NCI-H2171 treated with DMSO at 0.1 percent for 48 hours (cell line): Measurements from ENCODE around the gene HEPN1.
A peak's percentile ranks its signal among the peaks of the same experiment; 100 is the strongest.

Experiments used
- DNase-seq: peaks from one replicate; lab custom pipeline; 2025; lab: John Stamatoyannopoulos, UW

HEPN1 gene

GRCh38 chr11:124918950-124919349 lies at the start of gene HEPN1:
HEPN1 (plus strand) TSS chr11:124919250.
- no peak for DNase-seq

GRCh38 chr11:124869331-124869730 lies 49.7 kb upstream of the HEPN1 start:
- DNase-seq = no peak

DNA sequence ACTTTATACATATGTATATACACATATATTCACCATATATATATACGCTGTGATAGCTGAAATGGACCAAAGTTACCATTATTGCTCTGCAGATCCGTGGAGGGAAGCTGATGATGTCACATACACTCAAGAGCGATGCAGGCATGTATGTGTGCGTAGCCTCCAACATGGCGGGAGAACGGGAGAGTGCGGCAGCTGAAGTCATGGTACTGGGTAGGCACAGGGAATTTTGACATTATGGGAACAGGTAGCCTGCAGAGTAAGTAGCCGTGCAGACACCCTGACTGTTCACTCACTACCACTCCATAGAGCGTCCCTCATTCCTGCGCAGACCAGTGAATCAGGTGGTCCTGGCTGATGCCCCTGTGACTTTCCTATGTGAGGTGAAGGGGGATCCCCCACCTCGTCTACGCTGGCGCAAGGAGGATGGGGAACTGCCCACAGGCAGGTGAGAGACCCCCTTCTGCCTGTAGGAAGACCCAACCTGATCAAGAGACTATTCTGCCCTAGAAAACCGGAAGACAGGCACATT lies 49.1 kb upstream of the HEPN1 start:
- DNase-seq = no peak

DNA sequence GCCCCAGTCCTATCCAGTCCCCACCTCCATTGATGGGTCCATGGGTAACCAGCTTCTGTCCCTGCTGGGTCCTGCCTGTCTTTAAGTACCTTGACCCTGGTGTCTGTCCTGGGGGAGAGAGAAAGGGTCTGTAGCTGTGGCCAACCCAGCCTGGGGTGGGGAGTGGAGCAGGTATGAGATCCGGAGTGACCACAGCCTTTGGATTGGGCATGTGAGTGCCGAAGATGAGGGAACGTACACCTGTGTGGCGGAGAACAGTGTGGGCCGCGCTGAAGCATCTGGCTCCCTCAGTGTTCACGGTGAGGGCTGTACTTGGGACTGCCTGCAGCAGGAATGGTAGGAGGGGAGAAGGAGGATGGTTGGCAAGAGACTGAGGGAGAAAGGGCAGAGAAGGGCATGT lies 48.6 kb upstream of the HEPN1 start:
- DNase-seq = no peak

- no peak for DNase-seq
These were observed 46.8 kb upstream of the HEPN1 start for GRCh38 chr11:124872280-124872679.

- no peak for DNase-seq
These were observed 46.3 kb upstream of the HEPN1 start for GRCh38 chr11:124872741-124873140.

DNA sequence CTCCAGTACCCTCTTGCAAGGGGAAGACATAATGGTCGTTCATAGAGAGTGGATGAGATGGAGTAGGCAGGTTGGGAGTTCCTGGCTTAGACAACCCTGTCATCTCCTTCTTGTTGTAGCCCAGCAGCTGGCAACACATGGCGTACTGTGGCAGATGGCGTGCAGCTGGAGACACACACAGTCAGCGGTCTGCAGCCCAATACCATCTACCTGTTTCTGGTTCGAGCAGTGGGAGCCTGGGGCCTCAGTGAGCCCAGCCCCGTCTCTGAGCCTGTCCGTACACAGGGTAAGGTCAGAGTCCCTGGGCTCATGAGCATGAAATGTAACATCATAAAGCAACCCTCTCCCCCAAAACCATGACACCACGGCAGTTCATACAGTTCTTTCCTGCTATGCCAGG lies 45.1 kb upstream of the HEPN1 start:
- DNase-seq = peak; percentile 11

DNA sequence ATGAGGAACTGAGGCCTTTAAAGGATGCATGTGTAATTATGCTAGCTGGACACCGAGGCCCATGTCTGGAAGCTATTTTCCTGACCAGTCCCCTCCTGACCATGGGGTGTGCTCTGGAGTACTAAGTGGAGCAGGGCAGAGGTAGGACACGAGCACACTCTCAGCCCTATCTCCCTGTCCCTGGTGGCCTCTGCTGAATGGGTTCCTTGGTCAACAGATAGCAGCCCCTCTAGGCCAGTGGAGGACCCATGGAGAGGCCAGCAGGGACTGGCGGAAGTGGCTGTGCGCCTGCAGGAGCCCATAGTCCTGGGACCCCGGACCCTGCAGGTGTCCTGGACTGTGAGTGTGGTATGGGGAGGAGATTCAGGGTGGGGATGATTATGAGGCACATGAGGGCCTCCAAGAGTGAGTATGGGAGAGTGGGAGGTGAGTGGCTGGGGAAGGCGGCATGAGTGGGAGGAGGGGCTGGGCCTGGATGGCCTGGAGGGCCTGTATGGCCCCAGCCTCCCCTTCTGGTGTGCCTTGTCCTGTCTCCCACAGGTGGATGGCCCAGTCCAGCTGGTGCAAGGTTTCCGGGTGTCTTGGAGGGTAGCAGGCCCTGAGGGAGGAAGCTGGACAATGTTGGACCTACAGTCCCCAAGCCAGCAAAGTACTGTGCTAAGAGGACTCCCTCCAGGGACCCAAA lies 44.3 kb upstream of the HEPN1 start:
- DNase-seq = no peak

GRCh38 chr11:124875401-124875800 lies 43.6 kb upstream of the HEPN1 start:
- DNase-seq = no peak

DNA sequence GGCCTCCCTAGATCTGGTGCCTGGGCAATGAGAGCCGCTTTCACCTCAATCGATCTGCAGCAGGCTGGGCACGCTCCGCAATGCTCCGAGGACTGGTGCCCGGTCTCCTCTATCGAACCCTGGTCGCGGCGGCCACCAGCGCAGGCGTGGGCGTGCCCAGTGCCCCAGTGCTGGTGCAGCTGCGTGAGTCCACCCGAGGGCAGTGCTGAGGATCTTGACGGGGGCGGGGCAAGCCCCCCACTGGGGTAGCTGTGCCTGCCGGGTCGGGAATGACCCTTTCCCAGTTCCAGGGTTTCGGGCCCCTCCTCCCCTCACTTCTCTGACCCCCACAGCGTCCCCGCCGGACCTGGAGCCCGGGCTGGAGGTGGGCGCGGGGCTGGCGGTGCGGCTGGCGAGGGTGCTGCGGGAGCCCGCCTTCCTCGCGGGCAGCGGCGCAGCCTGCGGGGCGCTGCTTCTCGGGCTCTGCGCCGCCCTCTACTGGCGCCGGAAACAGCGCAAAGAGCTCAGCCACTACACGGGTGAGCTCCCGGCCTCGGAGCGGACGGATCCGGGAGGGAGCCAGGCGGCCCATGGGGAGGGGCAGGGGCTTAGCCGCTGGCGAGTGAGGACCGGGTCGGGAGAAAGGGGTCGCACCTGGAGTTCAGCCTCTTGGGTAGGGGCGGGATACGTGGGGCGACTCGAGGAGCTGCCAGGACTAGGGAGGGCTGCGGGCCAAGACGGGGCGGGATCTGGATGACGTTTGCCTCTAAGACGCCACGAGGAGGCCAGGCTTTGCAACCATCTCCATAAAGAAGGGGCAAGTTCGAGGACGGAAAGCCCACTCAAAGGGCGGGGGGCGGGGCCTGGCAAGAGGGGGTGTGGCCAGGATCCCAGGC lies 42.9 kb upstream of the HEPN1 start:
- DNase-seq = peak; percentile 88

DNA sequence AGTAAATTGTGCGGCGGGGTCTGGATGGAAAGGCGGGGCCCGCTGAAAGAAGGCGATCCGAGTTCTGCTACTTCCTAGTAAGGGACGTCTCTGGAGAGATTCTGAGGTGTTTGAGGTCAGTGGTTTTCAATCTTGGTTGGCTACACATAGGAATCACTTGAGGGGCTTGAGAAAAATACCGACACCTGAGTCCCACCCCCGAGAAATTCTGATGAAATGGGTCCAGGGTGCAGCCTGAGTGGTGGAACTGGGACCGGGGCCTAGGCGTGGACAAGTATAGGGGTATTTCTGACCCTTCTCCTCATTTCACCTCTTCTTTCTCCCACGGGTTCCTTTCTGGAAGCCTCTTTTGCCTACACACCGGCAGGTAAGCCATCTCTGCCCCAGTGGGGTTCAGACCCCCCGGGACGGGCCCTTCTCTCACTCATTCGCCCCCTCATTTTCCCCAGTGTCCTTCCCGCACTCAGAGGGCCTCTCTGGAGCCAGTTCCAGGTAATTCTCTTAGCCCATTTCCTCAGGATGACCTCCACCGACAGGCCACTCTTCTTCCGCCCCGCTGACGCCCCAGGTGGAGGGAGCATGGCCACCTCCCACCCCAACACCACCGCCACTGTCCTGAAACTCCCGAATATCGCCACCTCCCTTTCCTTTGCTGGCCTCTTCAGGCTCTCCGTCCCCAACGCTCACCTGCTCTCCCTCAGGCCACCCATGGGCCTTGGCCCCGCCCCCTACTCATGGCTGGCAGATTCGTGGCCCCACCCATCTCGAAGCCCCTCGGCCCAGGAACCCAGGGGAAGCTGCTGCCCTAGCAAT lies 42.0 kb upstream of the HEPN1 start:
- no peak for DNase-seq

DNA sequence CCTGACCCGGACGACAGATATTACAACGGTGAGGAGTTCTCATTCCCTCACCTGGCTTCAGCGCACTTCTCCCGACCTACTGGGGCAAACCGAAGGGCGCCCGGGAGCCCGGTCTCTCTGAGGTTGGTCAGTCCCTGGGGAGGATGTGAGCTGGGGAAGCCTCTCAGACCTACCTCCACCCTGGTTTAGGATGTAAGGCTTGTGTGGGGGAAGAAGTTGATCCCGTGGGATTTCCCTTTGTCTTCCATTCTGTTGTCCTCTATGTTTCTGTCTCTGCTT lies 41.5 kb upstream of the HEPN1 start:
- no peak for DNase-seq

DNA sequence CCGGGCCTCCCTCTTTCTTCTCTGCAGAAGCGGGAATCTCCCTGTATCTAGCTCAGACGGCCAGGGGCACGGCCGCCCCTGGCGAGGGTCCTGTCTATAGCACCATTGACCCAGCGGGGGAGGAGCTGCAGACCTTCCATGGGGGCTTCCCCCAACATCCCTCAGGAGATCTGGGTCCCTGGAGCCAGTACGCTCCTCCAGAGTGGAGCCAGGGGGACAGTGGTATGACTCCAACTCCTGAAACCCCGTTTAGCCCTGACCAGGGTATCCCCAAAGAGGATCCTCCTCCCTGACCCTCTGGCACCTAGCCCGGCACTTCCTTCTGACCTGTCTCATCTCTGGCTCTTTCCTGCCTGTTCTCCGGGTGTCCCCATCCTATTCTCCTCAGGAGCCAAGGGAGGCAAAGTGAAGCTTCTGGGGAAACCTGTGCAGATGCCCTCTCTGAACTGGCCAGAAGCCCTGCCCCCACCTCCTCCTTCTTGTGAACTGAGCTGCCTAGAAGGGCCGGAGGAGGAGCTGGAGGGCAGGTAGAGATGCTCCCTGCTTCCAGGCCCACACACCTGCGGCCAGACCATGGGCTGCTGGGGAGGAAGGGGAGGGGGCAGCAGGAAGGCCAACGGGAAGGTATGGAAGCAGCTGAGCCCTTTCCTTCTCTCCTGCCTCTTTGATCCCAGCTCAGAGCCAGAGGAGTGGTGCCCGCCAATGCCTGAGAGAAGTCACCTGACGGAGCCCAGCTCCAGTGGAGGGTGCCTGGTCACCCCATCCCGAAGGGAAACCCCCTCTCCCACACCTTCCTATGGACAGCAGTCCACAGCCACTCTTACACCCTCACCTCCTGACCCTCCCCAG lies 40.9 kb upstream of the HEPN1 start:
- DNase-seq = no peak

DNA sequence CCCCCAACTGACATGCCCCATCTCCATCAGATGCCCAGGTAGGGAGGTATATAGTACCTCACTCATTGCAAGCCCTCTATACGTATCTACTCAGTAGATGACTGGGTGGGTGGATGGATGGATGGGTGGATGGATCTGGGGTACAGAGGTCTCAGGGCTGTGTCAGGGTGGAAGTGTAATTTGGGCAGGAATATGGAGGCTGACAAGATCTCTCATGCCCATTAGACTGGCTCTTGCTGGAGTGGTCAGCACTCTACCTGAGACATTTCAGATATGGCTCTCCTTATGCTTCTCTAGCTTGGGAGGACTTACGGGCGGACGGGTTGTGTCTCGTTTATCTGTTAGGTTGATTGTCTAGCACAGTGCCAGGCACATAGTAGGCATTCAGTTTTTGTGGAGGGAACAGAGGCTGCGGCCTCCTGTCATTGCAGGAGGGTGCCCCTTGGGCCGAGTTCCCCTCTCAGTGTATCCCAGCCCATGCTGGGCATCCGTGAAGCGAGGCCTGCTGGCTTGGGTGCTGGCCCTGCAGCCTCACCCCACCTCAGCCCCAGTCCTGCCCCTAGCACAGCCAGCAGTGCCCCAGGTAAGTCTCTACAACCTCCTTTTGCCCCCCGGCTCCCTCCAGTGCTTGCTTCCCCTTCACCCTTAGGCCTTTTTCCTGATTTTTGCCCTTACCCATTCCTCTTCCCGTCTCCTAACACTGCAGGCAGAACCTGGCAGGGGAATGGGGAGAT lies 40.1 kb upstream of the HEPN1 start:
- no peak for DNase-seq

- no peak for DNase-seq
These were observed 39.4 kb upstream of the HEPN1 start for GRCh38 chr11:124879493-124880289.

DNA sequence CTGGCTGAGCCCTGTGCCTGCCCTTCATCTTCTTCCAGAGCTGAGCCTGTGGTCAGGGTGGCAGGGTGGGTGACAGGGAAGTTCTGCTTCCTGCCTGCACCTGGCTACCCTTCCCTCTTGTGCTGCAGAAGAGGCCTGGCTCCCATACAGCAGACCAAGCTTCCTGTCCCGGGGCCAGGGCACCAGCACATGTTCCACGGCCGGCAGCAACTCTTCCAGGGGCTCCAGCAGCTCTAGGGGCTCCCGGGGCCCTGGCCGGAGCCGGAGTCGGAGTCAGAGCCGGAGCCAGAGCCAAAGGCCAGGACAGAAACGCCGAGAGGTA lies 38.8 kb upstream of the HEPN1 start:
- no peak for DNase-seq

- DNase-seq = no peak
These were observed 38.1 kb upstream of the HEPN1 start for GRCh38 chr11:124880958-124881357.

DNA sequence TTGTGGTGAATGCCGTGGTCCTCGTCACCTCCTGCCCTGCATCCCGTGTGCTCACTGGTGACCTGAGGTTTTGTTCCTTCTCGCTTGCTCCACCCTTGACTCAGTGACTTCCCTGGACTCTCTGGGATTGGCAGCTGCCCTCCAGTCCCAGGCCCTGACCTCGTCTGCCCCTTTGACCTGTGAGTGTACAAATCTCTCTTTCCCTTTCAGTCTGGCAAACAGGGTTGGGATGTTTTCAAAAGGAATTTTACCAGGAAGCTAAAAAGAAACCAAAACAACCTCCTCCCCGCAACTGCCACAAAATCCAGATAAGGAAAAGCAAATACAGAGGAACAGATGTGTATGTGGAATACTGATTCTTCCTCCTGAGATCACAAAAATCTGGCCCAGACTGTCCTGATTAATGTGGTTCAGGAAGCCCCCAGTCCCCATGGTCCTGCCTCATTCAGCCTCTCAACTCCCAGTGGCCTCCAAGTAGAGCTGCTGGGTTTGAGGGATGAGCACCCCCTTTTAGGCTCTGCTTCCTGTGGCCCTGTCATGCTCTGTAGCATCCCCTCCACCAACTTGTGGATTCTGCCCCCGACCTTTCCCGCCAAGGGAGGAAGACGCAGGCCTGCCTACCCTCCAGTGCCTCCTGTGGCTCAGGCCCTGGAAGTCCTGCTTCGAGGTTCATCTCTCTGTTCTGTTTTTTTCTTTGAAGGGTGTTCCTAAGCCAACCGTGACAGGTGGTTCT lies 36.5 kb upstream of the HEPN1 start:
- peak; percentile 74 for DNase-seq

DNA sequence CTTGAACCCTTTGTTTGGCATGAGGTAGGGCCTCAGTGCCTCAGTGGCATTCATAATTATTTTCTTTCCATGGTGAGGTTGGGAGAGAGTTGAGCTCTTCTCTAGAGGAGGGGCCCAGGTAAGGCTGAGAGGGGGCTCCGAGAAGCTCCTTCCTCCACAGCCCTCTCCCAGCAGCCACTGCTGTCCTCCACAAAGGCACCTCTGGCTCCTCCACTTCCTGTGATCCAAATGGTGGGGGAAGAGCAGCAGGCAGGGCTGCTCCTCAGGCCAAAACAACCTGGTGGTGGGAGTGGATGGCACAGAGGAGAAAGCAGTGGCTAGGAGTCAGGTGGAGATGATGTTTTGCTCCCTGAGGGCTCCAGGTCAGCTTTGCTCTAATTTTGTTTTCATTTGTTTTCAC lies 34.7 kb upstream of the HEPN1 start:
- DNase-seq = no peak
